GM12892 (cell line): Measurements from ENCODE around the gene SPSB1.

Experiments
- POLR2A ChIP-seq: IDR thresholded peaks from 2 replicates; pipeline ENCODE4 v1.6.1; 2011; ENCODE audit warnings: low read depth, low read length, control low read depth
- POLR2AphosphoS5 ChIP-seq: IDR thresholded peaks from 2 replicates; pipeline ENCODE4 v1.6.1; 2011; ENCODE audit warnings: low read depth, low read length, control low read depth
- TAF1 ChIP-seq: IDR thresholded peaks from 2 replicates; pipeline ENCODE4 v1.6.1; 2011; ENCODE audit warnings: low read depth, mild to moderate bottlenecking, control low read depth, low read length, borderline replicate concordance

GRCh38 chr1:9401080-9401453, 108.4 kb downstream of the SPSB1 start:
- TF ChIP-seq POLR2A, result no peak
- no peak for TF ChIP-seq POLR2AphosphoS5
- no peak for TF ChIP-seq TAF1
